ENCODE measurements around the gene GRHPR. TPM values are rescaled to one million over a fixed set of nuclear protein-coding genes. Genes with fewer than 3 reads are reported as not detected.

The GRHPR gene
- total and polyA plus RNA-seq, 10 of the 15 experiments (the other 5 are each of a cell fraction or from before 2014, with no cell fraction given): 52.4 to 194 (median 126) TPM

DNA sequence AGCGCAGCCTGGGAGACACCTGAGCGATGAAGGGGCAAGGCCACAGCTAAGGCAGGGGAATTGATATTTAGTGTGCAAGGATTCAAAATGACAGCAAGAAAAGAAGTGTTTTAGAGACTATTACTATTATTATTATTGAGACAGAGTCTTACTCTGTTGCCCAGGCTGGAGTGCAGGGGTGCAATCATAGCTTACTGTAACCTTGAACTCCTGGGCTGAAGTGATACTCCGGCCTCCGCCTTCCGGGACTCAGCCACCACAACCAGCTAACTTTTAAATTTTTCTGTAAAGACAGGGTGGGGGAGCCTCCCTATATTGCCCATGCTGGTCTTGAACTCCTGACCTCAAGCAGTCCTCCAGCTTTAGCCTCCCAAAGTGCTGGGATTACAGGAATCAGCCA, 3.3 kb upstream of the GRHPR start:
- in situ Hi-C loops (cut with MboI) (no loop called here), intact Hi-C loops (cut with micrococcal nuclease; ENCODE audit: unreplicated experiment) (no loop called here)
- peaks cover 30% of the 10 kb centered on the region for H3K4me1 ChIP-seq (ENCODE audit: control insufficient read depth, insufficient read depth, low read length)
- DNase-seq (ENCODE audit: low read depth, low spot score) (no peak), FAIRE-seq (no peak), ATAC-seq (no peak)
- ChIA-PET RAD21 (ENCODE audit: unreplicated experiment) (interaction anchor here (1.0 to 1.1 kb wide), 2 partner anchors 45 to 546 kb away, joined by 3 read pairs; no protein-coding TSS in a partner anchor), CTCF (interaction anchor here (1.3 to 3.9 kb wide), 4 partner anchors 11 to 62 kb away, joined by 3 to 12 read pairs (median 7); no protein-coding TSS in a partner anchor), POLR2A (no interaction called here), SMC1A (ENCODE audit: uncharacterized antibody, unreplicated experiment) (interaction anchor here (0.8 to 1.6 kb wide), 5 partner anchors 12 to 76 kb away, joined by 3 to 5 read pairs (median 3); no protein-coding TSS in a partner anchor)
- H3K4me2 ChIP-seq (ENCODE audit: control insufficient read depth, insufficient read depth): no peak overlapping the region
- no peak overlapping the region for H3K4me3 ChIP-seq
- no peak overlapping the region for H3K27ac ChIP-seq (ENCODE audit: control insufficient read depth, insufficient read depth)
- no peaks in the 10 kb centered on the region for H3K9me3 ChIP-seq (replicated peaks; ENCODE audit: control insufficient read depth, insufficient read depth, low read length)
- H3K79me2 ChIP-seq (ENCODE audit: control insufficient read depth, insufficient read depth, low read length): peaks cover 22% of the 10 kb centered on the region
- H3K9ac ChIP-seq (ENCODE audit: control insufficient read depth, insufficient read depth, low read length): no peak overlapping the region
- no peak for TF ChIP-seq ZNF274 (IDR thresholded peaks at IDR 0.05; ENCODE audit: insufficient read depth, insufficient read length)
- no peak for TF ChIP-seq ASH2L (IDR thresholded peaks at IDR 0.05; ENCODE audit: borderline replicate concordance, low read depth)
- TF ChIP-seq HDGF (IDR thresholded peaks at IDR 0.05): no peak
- no peak for TF ChIP-seq BRCA1 (IDR thresholded peaks at IDR 0.05; ENCODE audit: low read depth, low read length)
- H4K20me1 ChIP-seq (ENCODE audit: control insufficient read depth, insufficient read depth): no peaks in the 10 kb centered on the region
- H2AFZ ChIP-seq (ENCODE audit: control insufficient read depth, low read depth, low read length): no peak overlapping the region
- no TSS peak for BruUV-seq (replicated peaks)
- no peaks in the 10 kb centered on the region for H3K36me3 ChIP-seq (ENCODE audit: control insufficient read depth in 2 of 2, insufficient read depth in 2 of 2, low read length in 1 of 2)
- H3K27me3 ChIP-seq (replicated peaks in 1 of 2; ENCODE audit: control insufficient read depth in 2 of 2, insufficient read depth in 2 of 2, low read length in 1 of 2): no peaks in the 10 kb centered on the region
- 99% methylated on average over 5 of the region's 5 CpGs for WGBS (ENCODE audit: insufficient coverage, insufficient replicate concordance, low lambda C conversion rate, missing lambda C conversion rate)

DNA sequence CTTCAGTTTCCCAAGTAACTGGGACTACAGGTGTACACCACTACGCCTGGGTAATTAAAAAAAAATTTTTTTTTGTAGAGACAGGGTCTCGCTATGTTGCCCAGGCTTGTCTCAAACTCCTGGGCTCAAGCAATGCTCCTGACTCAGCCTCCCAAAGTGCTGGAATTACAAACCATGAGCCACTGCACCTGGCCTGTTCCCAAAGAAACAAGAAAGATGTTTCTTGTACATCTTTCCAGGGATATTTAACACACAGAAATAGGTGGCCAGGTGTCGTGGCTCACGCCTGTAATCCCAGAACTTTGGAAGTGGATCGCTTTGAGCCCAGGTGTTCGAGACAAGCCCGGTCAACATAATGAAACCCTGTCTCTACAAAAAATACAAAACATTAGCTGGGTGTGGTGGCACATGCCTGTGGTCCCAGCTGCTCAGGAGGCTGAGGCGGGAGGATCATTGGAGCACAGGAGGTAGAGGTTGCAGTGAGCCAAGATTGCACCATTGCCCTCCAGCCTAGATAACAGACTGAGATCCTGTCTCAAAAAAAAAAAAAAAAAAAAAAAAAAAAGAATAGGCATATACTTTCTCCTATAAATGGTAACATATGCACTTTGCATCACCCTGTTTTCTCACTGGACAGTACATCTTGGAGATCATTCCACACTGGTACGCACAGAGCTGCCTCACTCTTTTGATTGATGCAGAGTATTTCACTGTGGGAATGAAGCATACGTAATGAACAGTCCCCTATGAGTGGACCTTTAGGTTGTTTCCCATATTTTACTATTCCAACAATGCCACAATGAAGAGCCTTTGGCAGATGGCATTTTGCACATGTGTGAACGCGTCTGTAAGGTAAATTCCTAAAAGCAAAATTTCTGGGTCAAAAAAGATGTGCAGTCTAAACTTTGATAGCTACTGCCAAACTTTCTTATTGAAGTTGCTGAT, 2.0 kb upstream of the GRHPR start:
- ChIA-PET POLR2A (interaction anchor here (0.7 kb wide), 4 partner anchors 64 to 391 kb away, joined by 3 to 9 read pairs (median 6); no protein-coding TSS in a partner anchor), CTCF (interaction anchor here (0.8 to 1.8 kb wide), 2 partner anchors 10 to 79 kb away, joined by 3 read pairs; no protein-coding TSS in a partner anchor), RAD21 (ENCODE audit: unreplicated experiment) (interaction anchor here (2.2 kb wide), 1 partner anchor 10 kb away, joined by 7 read pairs; no protein-coding TSS in a partner anchor), SMC1A (ENCODE audit: uncharacterized antibody, unreplicated experiment) (interaction anchor here (1.0 to 1.3 kb wide), 3 partner anchors 9 to 120 kb away, joined by 3 read pairs; no protein-coding TSS in a partner anchor)
- no peaks in the 10 kb centered on the region for H3K9me3 ChIP-seq (replicated peaks; ENCODE audit: control insufficient read depth, insufficient read depth, low read length)
- no peak overlapping the region for H2AFZ ChIP-seq (ENCODE audit: control insufficient read depth, low read depth, low read length)
- peaks cover 35% of the 10 kb centered on the region for H3K79me2 ChIP-seq (ENCODE audit: control insufficient read depth, insufficient read depth, low read length)
- no peak for ATAC-seq
- intact Hi-C loops (cut with micrococcal nuclease; ENCODE audit: unreplicated experiment): no loop called here
- no peaks in the 10 kb centered on the region for H3K27me3 ChIP-seq (replicated peaks in 1 of 2; ENCODE audit: control insufficient read depth in 2 of 2, insufficient read depth in 2 of 2, low read length in 1 of 2)
- no peak overlapping the region for H3K9ac ChIP-seq (ENCODE audit: control insufficient read depth, insufficient read depth, low read length)
- H3K36me3 ChIP-seq (ENCODE audit: control insufficient read depth in 2 of 2, insufficient read depth in 2 of 2, low read length in 1 of 2): peaks cover 0 to 3% of the 10 kb centered on the region in 2 experiments; a peak in 2 of 4 replicates
- BruUV-seq (replicated peaks): no TSS peak
- no peak overlapping the region for H3K4me3 ChIP-seq
- no peak for DNase-seq (ENCODE audit: low read depth, low spot score)
- H3K27ac ChIP-seq (ENCODE audit: control insufficient read depth, insufficient read depth): no peak overlapping the region
- WGBS (ENCODE audit: insufficient coverage, insufficient replicate concordance, low lambda C conversion rate, missing lambda C conversion rate): 93% methylated on average over 12 of the region's 12 CpGs
- in situ Hi-C loops (cut with MboI): no loop called here
- peaks cover 22% of the 10 kb centered on the region for H3K4me1 ChIP-seq (ENCODE audit: control insufficient read depth, insufficient read depth, low read length)
- no peak overlapping the region for H3K4me2 ChIP-seq (ENCODE audit: control insufficient read depth, insufficient read depth)
- no peak for FAIRE-seq
- H4K20me1 ChIP-seq (ENCODE audit: control insufficient read depth, insufficient read depth): no peaks in the 10 kb centered on the region
- TF ChIP-seq, protein P1, sequence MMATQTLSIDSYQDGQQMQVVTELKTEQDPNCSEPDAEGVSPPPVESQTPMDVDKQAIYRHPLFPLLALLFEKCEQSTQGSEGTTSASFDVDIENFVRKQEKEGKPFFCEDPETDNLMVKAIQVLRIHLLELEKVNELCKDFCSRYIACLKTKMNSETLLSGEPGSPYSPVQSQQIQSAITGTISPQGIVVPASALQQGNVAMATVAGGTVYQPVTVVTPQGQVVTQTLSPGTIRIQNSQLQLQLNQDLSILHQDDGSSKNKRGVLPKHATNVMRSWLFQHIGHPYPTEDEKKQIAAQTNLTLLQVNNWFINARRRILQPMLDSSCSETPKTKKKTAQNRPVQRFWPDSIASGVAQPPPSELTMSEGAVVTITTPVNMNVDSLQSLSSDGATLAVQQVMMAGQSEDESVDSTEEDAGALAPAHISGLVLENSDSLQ (IDR thresholded peaks at IDR 0.05): no peak
- TF ChIP-seq DPF2 (IDR thresholded peaks at IDR 0.05) (no peak), ETV6 (conservative IDR thresholded peaks at IDR 0.05 in 1 of 2, IDR thresholded peaks at IDR 0.05 in 1 of 2; ENCODE audit: borderline replicate concordance in 1 of 2, low read depth in 1 of 2) (no peak), POLR2A (IDR thresholded peaks at IDR 0.05; ENCODE audit: low read depth, low read length) (no peak), TCF3 (IDR thresholded peaks at IDR 0.05; ENCODE audit: borderline replicate concordance, insufficient read depth, low read depth, low read length) (no peak), CBFB (IDR thresholded peaks at IDR 0.05; ENCODE audit: low read depth) (no peak), IRF4 (IDR thresholded peaks at IDR 0.05; ENCODE audit: low read depth, low read length) (no peak), ZBED1 (IDR thresholded peaks at IDR 0.05; ENCODE audit: borderline replicate concordance) (no peak), TAF1 (IDR thresholded peaks at IDR 0.05; ENCODE audit: borderline replicate concordance, low read depth, low read length) (no peak), FOXM1 (IDR thresholded peaks at IDR 0.05; ENCODE audit: low read depth, low read length) (no peak), JUNB (IDR thresholded peaks at IDR 0.05) (no peak), FOS (IDR thresholded peaks at IDR 0.05; ENCODE audit: borderline replicate concordance, extremely low read depth, insufficient read length) (no peak), NRF1 (conservative IDR thresholded peaks at IDR 0.05; ENCODE audit: low read depth, low read length) (no peak)

Data from GM12878 (cell line).